Breast epithelium (tissue), 3 donors: Measurements from ENCODE around the gene MACO1.
"Not testable (repeated sequence)": the region's sequence is repeated elsewhere in the genome, so short reads cannot be mapped to it uniquely, and the experiment has no call there.

Experiments
- POLR2A ChIP-seq: fragments of 450-650 bp; IDR thresholded peaks from one replicate; pipeline ENCODE4 v1.6.1; 2016; ENCODE audit warnings: antibody characterized with exemption, mild to moderate bottlenecking, moderate library complexity
- TF ChIP-seq, protein P1 (sequence below), 3 donors: fragments of 450-650 bp; IDR thresholded peaks; one replicate each; pipeline ENCODE4 v1.5.1; 2016 to 2017; ENCODE audit warnings: antibody characterized with exemption in 3 of 3, mild to moderate bottlenecking in 3 of 3, moderate library complexity in 3 of 3

DNA sequence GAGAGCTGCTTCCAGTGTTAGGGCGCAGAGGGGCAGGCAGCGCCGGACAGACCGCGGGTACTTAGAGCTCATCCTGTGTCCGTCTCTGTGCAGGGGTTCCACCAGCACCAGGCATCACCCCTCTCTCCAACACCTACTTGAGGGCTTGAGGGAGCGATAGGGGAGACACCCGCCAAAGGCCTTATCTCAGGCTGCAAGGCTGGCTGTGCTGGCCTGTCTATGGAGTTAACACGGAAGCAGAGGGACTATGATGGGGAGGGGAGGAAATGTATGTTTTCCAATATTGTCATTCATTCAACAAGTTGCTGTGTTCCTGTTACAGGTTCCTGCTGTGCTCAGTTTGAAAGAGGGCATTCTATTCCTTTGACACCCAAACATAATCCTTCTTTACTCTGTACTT lies 10.0 kb upstream of the MACO1 start, which contains the start of gene RHCE:
- TF ChIP-seq, protein P1, sequence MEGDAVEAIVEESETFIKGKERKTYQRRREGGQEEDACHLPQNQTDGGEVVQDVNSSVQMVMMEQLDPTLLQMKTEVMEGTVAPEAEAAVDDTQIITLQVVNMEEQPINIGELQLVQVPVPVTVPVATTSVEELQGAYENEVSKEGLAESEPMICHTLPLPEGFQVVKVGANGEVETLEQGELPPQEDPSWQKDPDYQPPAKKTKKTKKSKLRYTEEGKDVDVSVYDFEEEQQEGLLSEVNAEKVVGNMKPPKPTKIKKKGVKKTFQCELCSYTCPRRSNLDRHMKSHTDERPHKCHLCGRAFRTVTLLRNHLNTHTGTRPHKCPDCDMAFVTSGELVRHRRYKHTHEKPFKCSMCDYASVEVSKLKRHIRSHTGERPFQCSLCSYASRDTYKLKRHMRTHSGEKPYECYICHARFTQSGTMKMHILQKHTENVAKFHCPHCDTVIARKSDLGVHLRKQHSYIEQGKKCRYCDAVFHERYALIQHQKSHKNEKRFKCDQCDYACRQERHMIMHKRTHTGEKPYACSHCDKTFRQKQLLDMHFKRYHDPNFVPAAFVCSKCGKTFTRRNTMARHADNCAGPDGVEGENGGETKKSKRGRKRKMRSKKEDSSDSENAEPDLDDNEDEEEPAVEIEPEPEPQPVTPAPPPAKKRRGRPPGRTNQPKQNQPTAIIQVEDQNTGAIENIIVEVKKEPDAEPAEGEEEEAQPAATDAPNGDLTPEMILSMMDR (IDR thresholded peaks at IDR 0.05), result not testable (repeated sequence)
- not testable (repeated sequence) for TF ChIP-seq POLR2A
